Neuronal stem cell (in vitro differentiated cells): Measurements from ENCODE around the gene SEMA3E.

ENCODE experiments used
- DNase-seq: peaks from one replicate; pipeline ENCODE4 v3.0.0-alpha.2; 2013; ENCODE audit warnings: low spot score
- H2AFZ ChIP-seq: one replicate; pipeline ENCODE4 v1.6.1; 2013; ENCODE audit warnings: mild to moderate bottlenecking, low read length, inconsistent platforms
- H2AK5ac ChIP-seq: 2 replicates; pipeline ENCODE4 v1.6.1; 2013; ENCODE audit warnings: low read depth, mild to moderate bottlenecking, inconsistent platforms, low read length, moderate library complexity, mixed read lengths
- H2BK120ac ChIP-seq: 2 replicates; pipeline ENCODE4 v1.6.1; 2013; ENCODE audit warnings: low read depth, mild to moderate bottlenecking, inconsistent platforms, low read length, moderate library complexity, mixed read lengths
- H2BK12ac ChIP-seq: one replicate; pipeline ENCODE4 v1.6.1; 2013; ENCODE audit warnings: low read length, inconsistent platforms
- H2BK15ac ChIP-seq: 2 replicates; pipeline ENCODE4 v1.6.1; 2013; ENCODE audit warnings: mild to moderate bottlenecking, low read length, inconsistent platforms, mixed read lengths
- H2BK5ac ChIP-seq: one replicate; pipeline ENCODE4 v1.6.1; 2013; ENCODE audit warnings: inconsistent platforms, mild to moderate bottlenecking, low read length, moderate library complexity
- H3K14ac ChIP-seq: one replicate; pipeline ENCODE4 v1.6.1; 2013; ENCODE audit warnings: low read length, inconsistent platforms
- H3K18ac ChIP-seq: 2 replicates; pipeline ENCODE4 v1.6.1; 2013; ENCODE audit warnings: low read length, inconsistent platforms
- H3K23ac ChIP-seq: 2 replicates; pipeline ENCODE4 v1.6.1; 2013; ENCODE audit warnings: low read depth, mild to moderate bottlenecking, mixed read lengths, low read length, inconsistent platforms; ENCODE audit not compliant: poor library complexity
- H3K27ac ChIP-seq: replicated peaks from 3 replicates; pipeline ENCODE4 v1.5.1; 2013; ENCODE audit warnings: low read length, inconsistent platforms
- H3K27me3 ChIP-seq, 3 experiments: 2 replicates each; pipeline ENCODE4 v1.6.1; 2013; ENCODE audit warnings: low read length in 3 of 3, mild to moderate bottlenecking in 2 of 3, inconsistent platforms in 1 of 3, low read depth in 1 of 3, mixed read lengths in 1 of 3, moderate library complexity in 1 of 3; ENCODE audit not compliant: control insufficient read depth in 3 of 3, insufficient read depth in 3 of 3
- H3K36me3 ChIP-seq, 2 donors: replicated peaks in 1 of 2; 2 replicates each; pipeline ENCODE4 v1.6.1; 2013; ENCODE audit warnings: low read length in 2 of 2; ENCODE audit not compliant: control insufficient read depth in 2 of 2, insufficient read depth in 2 of 2
- H3K4ac ChIP-seq: 2 replicates; pipeline ENCODE4 v1.6.1; 2013; ENCODE audit warnings: inconsistent platforms, mild to moderate bottlenecking, low read length, moderate library complexity
- H3K4me1 ChIP-seq, 2 donors: 1 replicate in 1 of 2; 2 replicates in 1 of 2; pipeline ENCODE4 v1.6.1; 2013; ENCODE audit warnings: low read length in 2 of 2, low read depth in 1 of 2; ENCODE audit not compliant: control insufficient read depth in 2 of 2, insufficient read depth in 1 of 2
- H3K4me2 ChIP-seq: one replicate; pipeline ENCODE4 v1.6.1; 2013; ENCODE audit warnings: mild to moderate bottlenecking, low read length, inconsistent platforms; ENCODE audit not compliant: insufficient read depth, poor library complexity, severe bottlenecking
- H3K4me3 ChIP-seq, 2 donors: 2 replicates each; pipeline ENCODE4 v1.5.1; 2013; ENCODE audit warnings: low read length in 2 of 2, mild to moderate bottlenecking in 2 of 2, inconsistent platforms in 1 of 2, moderate library complexity in 1 of 2
- H3K79me1 ChIP-seq: one replicate; pipeline ENCODE4 v1.6.1; 2013; ENCODE audit warnings: low read depth, mild to moderate bottlenecking, inconsistent platforms, low read length, moderate library complexity
- H3K9ac ChIP-seq: one replicate; pipeline ENCODE4 v1.6.1; 2013; ENCODE audit warnings: mild to moderate bottlenecking, low read depth, low read length, inconsistent platforms; ENCODE audit not compliant: poor library complexity
- H3K9me3 ChIP-seq, 2 donors: replicated peaks in 1 of 2; 2 replicates each; pipeline versions ENCODE3 to v1.6.1; 2013; ENCODE audit warnings: low read length in 2 of 2, mild to moderate bottlenecking in 2 of 2, inconsistent platforms in 1 of 2, low read depth in 1 of 2, mixed read lengths in 1 of 2, moderate library complexity in 1 of 2; ENCODE audit not compliant: control insufficient read depth in 2 of 2, insufficient read depth in 1 of 2
- H4K8ac ChIP-seq: one replicate; pipeline ENCODE4 v1.6.1; 2013; ENCODE audit warnings: low read depth, mild to moderate bottlenecking, inconsistent platforms, low read length, moderate library complexity
- H4K91ac ChIP-seq: one replicate; pipeline ENCODE4 v1.6.1; 2013; ENCODE audit warnings: low read length, low read depth, mild to moderate bottlenecking, inconsistent platforms; ENCODE audit not compliant: poor library complexity
- WGBS, 2 donors: extraction: QIAGEN DNeasy Blood & Tissue Kit; methylation state at CpG; one replicate each; pipeline ENCODE4 v1.1.7; 2013; ENCODE audit warnings: missing lambda C conversion rate in 2 of 2, mixed read lengths in 1 of 2; ENCODE audit not compliant: insufficient read length in 2 of 2, insufficient replicate concordance in 1 of 2; ENCODE audit errors: extremely low coverage in 2 of 2; 5-methylcytosine and 5-hydroxymethylcytosine counted together

Gene SEMA3E

GRCh38 chr7:83362871-83363550, 285.9 kb downstream of the SEMA3E start:
- Histone ChIP-seq H4K8ac (no peak overlapping the region), H3K4ac (no peak overlapping the region), H2BK120ac (no peak overlapping the region), H3K9me3 (no peaks in the 10 kb centered on the region), H2BK5ac (no peak overlapping the region), H3K79me1 (no peaks in the 10 kb centered on the region), H3K27me3 (no peaks in the 10 kb centered on the region), H3K4me3 (no peak overlapping the region), H2BK15ac (no peak overlapping the region), H2AK5ac (no peak overlapping the region), H2BK12ac (no peak overlapping the region), H2AFZ (no peak overlapping the region), H3K18ac (no peak overlapping the region), H3K23ac (no peak overlapping the region), H3K27ac (no peak overlapping the region), H3K14ac (no peak overlapping the region), H3K36me3 (no peaks in the 10 kb centered on the region), H4K91ac (no peak overlapping the region), H3K4me1 (no peaks in the 10 kb centered on the region), H3K9ac (no peak overlapping the region), H3K4me2 (no peak overlapping the region)
- WGBS, 2 donors: no CpG with 5 or more reads among the region's 8 CpGs
- DNase-seq: no peak

- Histone ChIP-seq H3K4me2 (no peak overlapping the region), H3K4ac (no peak overlapping the region), H2AK5ac (no peak overlapping the region), H4K91ac (no peak overlapping the region), H3K79me1 (no peaks in the 10 kb centered on the region), H2AFZ (no peak overlapping the region), H2BK12ac (no peak overlapping the region), H3K9ac (no peak overlapping the region), H2BK120ac (no peak overlapping the region), H3K4me1 (no peaks in the 10 kb centered on the region), H3K18ac (no peak overlapping the region), H4K8ac (no peak overlapping the region), H3K23ac (no peak overlapping the region), H3K27me3 (no peaks in the 10 kb centered on the region), H3K36me3 (no peaks in the 10 kb centered on the region), H3K9me3 (no peaks in the 10 kb centered on the region), H3K14ac (no peak overlapping the region), H3K27ac (no peak overlapping the region), H3K4me3 (no peak overlapping the region), H2BK15ac (no peak overlapping the region), H2BK5ac (no peak overlapping the region)
- DNase-seq: no peak
- WGBS, 2 donors: no CpG with 5 or more reads among the region's 1 CpG
These were observed 289.8 kb downstream of the SEMA3E start for GRCh38 chr7:83359108-83359507.

GRCh38 chr7:83355143-83355542, 293.8 kb downstream of the SEMA3E start:
- Histone ChIP-seq H3K36me3 (no peaks in the 10 kb centered on the region), H2BK12ac (no peak overlapping the region), H3K18ac (no peak overlapping the region), H4K8ac (no peak overlapping the region), H3K4ac (no peak overlapping the region), H3K27ac (no peak overlapping the region), H3K14ac (no peak overlapping the region), H2BK5ac (no peak overlapping the region), H2AK5ac (no peak overlapping the region), H3K4me2 (no peak overlapping the region), H3K9ac (no peak overlapping the region), H2BK15ac (no peak overlapping the region), H2AFZ (no peak overlapping the region), H3K23ac (no peak overlapping the region), H2BK120ac (no peak overlapping the region), H3K9me3 (peaks cover 0 to under 1% of the 10 kb centered on the region in 2 donors), H3K79me1 (no peaks in the 10 kb centered on the region), H3K27me3 (no peaks in the 10 kb centered on the region), H3K4me3 (no peak overlapping the region), H3K4me1 (no peaks in the 10 kb centered on the region), H4K91ac (no peak overlapping the region)
- no CpG with 5 or more reads among the region's 3 CpGs for WGBS, 2 donors
- DNase-seq: no peak

- no peaks in the 10 kb centered on the region for H3K36me3 ChIP-seq
- H2BK5ac ChIP-seq: no peak overlapping the region
- no CpG with 5 or more reads among the region's 5 CpGs for WGBS, 2 donors
These were observed 300.9 kb downstream of the SEMA3E start for GRCh38 chr7:83347945-83348444.

More at GRCh38 chr7:83347945-83348444, 300.9 kb downstream of the SEMA3E start:
- H3K27me3 ChIP-seq: no peaks in the 10 kb centered on the region
- H3K9me3 ChIP-seq: peaks cover 0 to 7% of the 10 kb centered on the region in 2 donors
- DNase-seq: no peak
- no peak overlapping the region for H2BK15ac ChIP-seq
- H3K4me2 ChIP-seq: no peak overlapping the region
- no peak overlapping the region for H3K4me3 ChIP-seq
- no peak overlapping the region for H3K18ac ChIP-seq
- H2AK5ac ChIP-seq: no peak overlapping the region
- no peak overlapping the region for H2BK120ac ChIP-seq
- H3K4me1 ChIP-seq: no peaks in the 10 kb centered on the region
- no peak overlapping the region for H3K23ac ChIP-seq
- H3K14ac ChIP-seq: no peak overlapping the region
- no peak overlapping the region for H2BK12ac ChIP-seq
- H4K8ac ChIP-seq: no peak overlapping the region
- H3K27ac ChIP-seq: no peak overlapping the region
- H4K91ac ChIP-seq: no peak overlapping the region
- no peak overlapping the region for H3K4ac ChIP-seq
- H2AFZ ChIP-seq: peak overlapping the region; percentile 43
- H3K9ac ChIP-seq: no peak overlapping the region
- no peaks in the 10 kb centered on the region for H3K79me1 ChIP-seq
